Endodermal cell (in vitro differentiated cells): ENCODE measurements around the gene RAB9A. TPM values are rescaled to one million over a fixed set of nuclear protein-coding genes. Genes with fewer than 3 reads are reported as not detected.

Source experiments
- DNase-seq: peaks from one replicate; pipeline ENCODE4 v3.0.0-alpha.2; 2017
- H3K27ac ChIP-seq: 2 replicates; pipeline ENCODE4 v1.5.1; 2013; ENCODE audit warnings: mild to moderate bottlenecking, low read depth, low read length, moderate library complexity
- H3K27me3 ChIP-seq: 2 replicates; pipeline ENCODE4 v1.6.1; 2013; ENCODE audit warnings: mild to moderate bottlenecking, low read length, moderate library complexity; ENCODE audit not compliant: insufficient read depth, control insufficient read depth, poor library complexity, severe bottlenecking
- H3K36me3 ChIP-seq: 2 replicates; pipeline ENCODE4 v1.7.0; 2013; ENCODE audit warnings: mild to moderate bottlenecking, low read length, moderate library complexity; ENCODE audit not compliant: control insufficient read depth, insufficient read depth
- H3K4me1 ChIP-seq: one replicate; pipeline ENCODE4 v1.7.0; 2013; ENCODE audit warnings: low read length; ENCODE audit not compliant: control insufficient read depth, insufficient read depth
- H3K4me3 ChIP-seq: 2 replicates; pipeline ENCODE4 v1.5.1; 2013; ENCODE audit warnings: mild to moderate bottlenecking, low read length, moderate library complexity
- H3K9ac ChIP-seq: 2 replicates; pipeline ENCODE4 v1.6.1; 2013; ENCODE audit warnings: mild to moderate bottlenecking, low read length, moderate library complexity; ENCODE audit not compliant: poor library complexity, severe bottlenecking; ENCODE audit errors: extremely low read depth
- H3K9me3 ChIP-seq: 2 replicates; pipeline ENCODE4 v1.6.1; 2013; ENCODE audit warnings: mild to moderate bottlenecking, low read length, moderate library complexity; ENCODE audit not compliant: control insufficient read depth
- H3K27ac Mint-ChIP-seq: 2 replicates; pipeline ENCODE4 v1.8.0; 2020; ENCODE audit warnings: mixed read lengths
- H3K27me3 Mint-ChIP-seq: 2 replicates; pipeline ENCODE4 v1.8.0; 2021; ENCODE audit warnings: mild to moderate bottlenecking, mixed read lengths; ENCODE audit not compliant: insufficient read depth
- H3K36me3 Mint-ChIP-seq: 2 replicates; pipeline ENCODE4 v1.8.0; 2020; ENCODE audit warnings: low read depth, mixed read lengths
- H3K4me1 Mint-ChIP-seq: 2 replicates; pipeline ENCODE4 v1.8.0; 2020; ENCODE audit warnings: mixed read lengths
- H3K4me3 Mint-ChIP-seq: 2 replicates; pipeline ENCODE4 v1.8.0; 2020; ENCODE audit warnings: mild to moderate bottlenecking, moderate library complexity, mixed read lengths
- H3K9me3 Mint-ChIP-seq: 2 replicates; pipeline ENCODE4 v1.8.0; 2020; ENCODE audit warnings: mild to moderate bottlenecking, mixed read lengths
- WGBS, 2 experiments: methylation state at CpG; one replicate each; pipeline versions ENCODE4 v1.1.5 to v1.1.7; 2013; ENCODE audit warnings: missing lambda C conversion rate in 2 of 2, mixed read lengths in 1 of 2; ENCODE audit not compliant: insufficient coverage in 1 of 2, insufficient read length in 1 of 2; 5-methylcytosine and 5-hydroxymethylcytosine counted together
- total RNA-seq, 2 donors: library from RNA; stranded (reverse); fragmentation: NEBNext Ultra II Directional in 1 of 2; extraction: Animal tissue kit (Norgen Biotek cat#: 25700) in 1 of 2; gene quantifications; 2 replicates in 1 of 2; 3 replicates in 1 of 2; pipeline ENCODE4 v1.2.1, GENCODE V29; 2021
- TF ChIP-seq, protein P1 (sequence below): fragments of 200-600 bp; sonication (generic); conservative IDR thresholded peaks from 2 replicates; pipeline ENCODE4 v1.5.0; 2021; ENCODE audit warnings: antibody characterized with exemption, mild to moderate bottlenecking

The RAB9A gene
- total RNA-seq, 2 donors from 2014 or later: 22.3 to 28.0 TPM

DNA sequence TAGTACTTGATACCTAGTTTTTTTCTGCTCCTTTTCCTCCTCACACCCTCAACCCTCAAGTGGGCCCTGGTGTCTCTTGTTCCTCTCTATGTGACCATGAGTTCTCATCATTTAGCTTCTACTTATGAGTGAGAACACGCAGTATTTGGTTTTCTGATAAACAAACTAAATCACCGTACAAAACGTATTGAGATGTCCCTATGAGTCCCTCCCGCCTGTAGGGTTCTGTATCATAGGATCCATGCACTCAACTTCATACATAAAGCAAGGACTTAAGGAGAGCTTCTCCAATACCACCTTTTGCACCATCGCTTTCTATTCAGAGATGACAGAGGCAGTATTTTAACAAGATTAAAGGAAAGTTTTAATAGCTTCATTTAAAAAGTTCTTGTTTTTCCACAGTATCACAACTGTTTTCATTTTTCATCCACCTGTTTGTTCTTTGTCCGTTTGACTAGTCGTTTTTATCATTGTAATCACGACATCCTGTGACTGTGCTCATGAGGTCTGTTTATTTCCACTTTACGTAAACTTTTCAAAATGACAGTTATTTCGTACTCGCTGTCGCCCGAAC is 457 bp upstream of the RAB9A start:
- Histone ChIP-seq H3K4me3 (peak overlapping the region; percentile 91), H3K4me1 (no peaks in the 10 kb centered on the region), H3K36me3 (no peaks in the 10 kb centered on the region), H3K27me3 (peaks cover 17% of the 10 kb centered on the region), H3K27ac (no peak overlapping the region), H3K9me3 (no peaks in the 10 kb centered on the region), H3K9ac (peak overlapping the region; percentile 95)
- TF ChIP-seq, protein P1, sequence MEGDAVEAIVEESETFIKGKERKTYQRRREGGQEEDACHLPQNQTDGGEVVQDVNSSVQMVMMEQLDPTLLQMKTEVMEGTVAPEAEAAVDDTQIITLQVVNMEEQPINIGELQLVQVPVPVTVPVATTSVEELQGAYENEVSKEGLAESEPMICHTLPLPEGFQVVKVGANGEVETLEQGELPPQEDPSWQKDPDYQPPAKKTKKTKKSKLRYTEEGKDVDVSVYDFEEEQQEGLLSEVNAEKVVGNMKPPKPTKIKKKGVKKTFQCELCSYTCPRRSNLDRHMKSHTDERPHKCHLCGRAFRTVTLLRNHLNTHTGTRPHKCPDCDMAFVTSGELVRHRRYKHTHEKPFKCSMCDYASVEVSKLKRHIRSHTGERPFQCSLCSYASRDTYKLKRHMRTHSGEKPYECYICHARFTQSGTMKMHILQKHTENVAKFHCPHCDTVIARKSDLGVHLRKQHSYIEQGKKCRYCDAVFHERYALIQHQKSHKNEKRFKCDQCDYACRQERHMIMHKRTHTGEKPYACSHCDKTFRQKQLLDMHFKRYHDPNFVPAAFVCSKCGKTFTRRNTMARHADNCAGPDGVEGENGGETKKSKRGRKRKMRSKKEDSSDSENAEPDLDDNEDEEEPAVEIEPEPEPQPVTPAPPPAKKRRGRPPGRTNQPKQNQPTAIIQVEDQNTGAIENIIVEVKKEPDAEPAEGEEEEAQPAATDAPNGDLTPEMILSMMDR: no peak
- Mint-ChIP-seq H3K9me3 (peaks cover 52% of the 10 kb centered on the region), H3K4me1 (peaks cover 16% of the 10 kb centered on the region), H3K4me3 (peak overlapping the region; percentile 86), H3K27ac (no peak overlapping the region), H3K36me3 (no peaks in the 10 kb centered on the region), H3K27me3 (peaks cover 18% of the 10 kb centered on the region)
- 0 to 24% methylated on average over 3 to 13 of the region's 13 CpGs for WGBS, 2 experiments
- no peak for DNase-seq

- no peak for DNase-seq
- H3K4me1 ChIP-seq: no peaks in the 10 kb centered on the region
- no peaks in the 10 kb centered on the region for H3K36me3 ChIP-seq
- H3K4me3 Mint-ChIP-seq: peak overlapping the region; percentile 86
- H3K27me3 Mint-ChIP-seq: peaks cover 18% of the 10 kb centered on the region
- peaks cover 17% of the 10 kb centered on the region for H3K27me3 ChIP-seq
- peak overlapping the region; percentile 80 for H3K27ac ChIP-seq
- H3K9me3 Mint-ChIP-seq: peaks cover 53% of the 10 kb centered on the region
- no peaks in the 10 kb centered on the region for H3K9me3 ChIP-seq
- 0 to 1% methylated on average over 8 to 16 of the region's 16 CpGs for WGBS, 2 experiments
- H3K4me3 ChIP-seq: peak overlapping the region; percentile 91
- H3K9ac ChIP-seq: peak overlapping the region; percentile 95
- TF ChIP-seq, protein P1: no peak
- no peaks in the 10 kb centered on the region for H3K36me3 Mint-ChIP-seq
- peak overlapping the region; percentile 90 for H3K27ac Mint-ChIP-seq
- peaks cover 19% of the 10 kb centered on the region for H3K4me1 Mint-ChIP-seq
These were observed 848 bp downstream of the RAB9A start for GRCh38 chrX:13689741-13690211.

DNA sequence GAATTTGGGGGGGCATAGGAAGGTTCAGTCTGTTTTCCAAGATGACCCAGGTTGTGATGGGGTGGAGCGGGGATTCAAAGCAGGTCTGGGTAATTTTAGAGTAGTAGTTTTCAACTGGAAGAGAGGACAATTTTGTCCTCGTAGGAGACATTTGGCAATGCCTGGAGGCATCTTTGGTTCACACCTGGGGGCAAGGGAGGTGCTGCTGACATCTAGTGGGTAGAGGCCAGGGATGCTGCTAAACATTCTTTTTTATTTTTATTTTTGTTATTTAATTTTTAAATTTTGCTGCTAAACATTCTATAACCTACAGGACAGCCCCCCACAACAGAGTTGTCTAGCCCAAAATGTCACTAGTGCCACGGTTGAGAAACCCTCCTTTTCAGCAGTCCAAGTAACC is 1.9 kb downstream of the RAB9A start:
- no peaks in the 10 kb centered on the region for H3K4me1 ChIP-seq
- Mint-ChIP-seq H3K4me1 (peaks cover 19% of the 10 kb centered on the region), H3K36me3 (no peaks in the 10 kb centered on the region), H3K27ac (no peak overlapping the region), H3K27me3 (peaks cover 18% of the 10 kb centered on the region), H3K4me3 (peak overlapping the region; percentile 86), H3K9me3 (peaks cover 58% of the 10 kb centered on the region)
- TF ChIP-seq, protein P1: peak; percentile 44
- DNase-seq: no peak
- H3K27me3 ChIP-seq: peaks cover 17% of the 10 kb centered on the region
- no peak overlapping the region for H3K27ac ChIP-seq
- no peak overlapping the region for H3K9ac ChIP-seq
- 81% methylated on average over 3 of the region's 3 CpGs; no CpG with 5 or more reads in 1 of the 2 experiments for WGBS, 2 experiments
- H3K36me3 ChIP-seq: no peaks in the 10 kb centered on the region
- H3K4me3 ChIP-seq: peak overlapping the region; percentile 91
- H3K9me3 ChIP-seq: no peaks in the 10 kb centered on the region
